ENCODE measurements around the gene KRT79.

GRCh38 chr12:52789637-52790426, 44.3 kb downstream of the KRT79 start:
- no peak for TF ChIP-seq CTCF (IDR thresholded peaks at IDR 0.05; ENCODE audit: low read length)
- TF ChIP-seq EZH2 (IDR thresholded peaks at IDR 0.05; ENCODE audit: borderline replicate concordance, low read length): no peak

Data from OCI-LY1 (cell line).